Panc1 (cell line): ENCODE measurements around the gene ST3GAL6.

Experiments used
- POLR2AphosphoS5 ChIP-seq: IDR thresholded peaks from 2 replicates; pipeline ENCODE4 v1.6.1; 2012; ENCODE audit warnings: mild to moderate bottlenecking, low read depth, low read length, moderate library complexity
- TCF7L2 ChIP-seq: IDR thresholded peaks from 2 replicates; pipeline ENCODE4 v1.6.1; 2011; ENCODE audit warnings: mild to moderate bottlenecking, low read depth, low read length, inconsistent platforms
- TF ChIP-seq, protein P1 (sequence below): fragments of 450-650 bp; IDR thresholded peaks from 2 replicates; pipeline ENCODE4 v1.5.1; 2017; ENCODE audit warnings: mild to moderate bottlenecking

DNA sequence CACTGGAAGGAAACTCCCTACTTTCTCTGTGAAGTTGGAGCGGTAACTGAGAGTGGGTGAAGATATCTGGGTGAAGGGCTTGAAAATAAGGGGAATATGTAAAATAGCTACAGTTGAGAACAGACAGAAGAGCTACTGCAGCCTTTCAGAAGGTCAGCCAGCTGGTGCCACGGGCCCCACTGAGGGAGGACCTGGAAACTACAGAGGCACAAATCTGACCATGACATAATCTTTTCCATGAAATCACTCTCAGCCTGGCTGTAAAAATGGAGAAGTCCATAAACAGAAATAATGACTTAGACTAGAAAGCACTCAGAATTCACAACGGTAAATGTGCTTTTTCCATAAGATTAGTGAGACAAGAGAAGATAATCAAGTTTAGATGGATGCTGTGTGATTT, 46.4 kb downstream of the ST3GAL6 start:
- TF ChIP-seq TCF7L2, result no peak
- TF ChIP-seq, protein P1, sequence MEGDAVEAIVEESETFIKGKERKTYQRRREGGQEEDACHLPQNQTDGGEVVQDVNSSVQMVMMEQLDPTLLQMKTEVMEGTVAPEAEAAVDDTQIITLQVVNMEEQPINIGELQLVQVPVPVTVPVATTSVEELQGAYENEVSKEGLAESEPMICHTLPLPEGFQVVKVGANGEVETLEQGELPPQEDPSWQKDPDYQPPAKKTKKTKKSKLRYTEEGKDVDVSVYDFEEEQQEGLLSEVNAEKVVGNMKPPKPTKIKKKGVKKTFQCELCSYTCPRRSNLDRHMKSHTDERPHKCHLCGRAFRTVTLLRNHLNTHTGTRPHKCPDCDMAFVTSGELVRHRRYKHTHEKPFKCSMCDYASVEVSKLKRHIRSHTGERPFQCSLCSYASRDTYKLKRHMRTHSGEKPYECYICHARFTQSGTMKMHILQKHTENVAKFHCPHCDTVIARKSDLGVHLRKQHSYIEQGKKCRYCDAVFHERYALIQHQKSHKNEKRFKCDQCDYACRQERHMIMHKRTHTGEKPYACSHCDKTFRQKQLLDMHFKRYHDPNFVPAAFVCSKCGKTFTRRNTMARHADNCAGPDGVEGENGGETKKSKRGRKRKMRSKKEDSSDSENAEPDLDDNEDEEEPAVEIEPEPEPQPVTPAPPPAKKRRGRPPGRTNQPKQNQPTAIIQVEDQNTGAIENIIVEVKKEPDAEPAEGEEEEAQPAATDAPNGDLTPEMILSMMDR, result no peak
- no peak for TF ChIP-seq POLR2AphosphoS5
